IMR-90 (cell line): ENCODE results near the gene NBEAL1. TPM values are rescaled to one million over a fixed set of nuclear protein-coding genes. Genes with fewer than 3 reads are reported as not detected.
A peak's percentile ranks its signal among the peaks of the same experiment; 100 is the strongest.
"Not testable (repeated sequence)": the region's sequence is repeated elsewhere in the genome, so short reads cannot be mapped to it uniquely, and the experiment has no call there.

Experiments used
- ATAC-seq: fragments of 200-7000 bp; cut with Tn5 transposase; 2 replicates; pipeline ENCODE4 v1.9.1; 2020; ENCODE audit warnings: low read depth, mild to moderate bottlenecking, moderate library complexity
- BruUV-seq: library from RNA; stranded (reverse); fragments of 400-500 nt; replicated peaks from 2 replicates; lab custom pipeline; 2021; lab: Mats Ljungman, UMichigan
- CTCF ChIA-PET: fragments of 300-600 bp; formaldehyde crosslinking; extraction: SDS; loops from one replicate; lab custom pipeline; 2021; ENCODE audit warnings: antibody characterized with exemption; lab: Yijun Ruan, JAX
- POLR2A ChIA-PET: fragments of 300-600 bp; sonication (Branson Sonifier 250); formaldehyde crosslinking; loops from one replicate; lab custom pipeline; 2022; ENCODE audit warnings: antibody characterized with exemption; ENCODE audit not compliant: unreplicated experiment; lab: Charles Lee
- DNase-seq: peaks from one replicate; pipeline ENCODE4 v3.0.0; 2013
- H2AFZ ChIP-seq: replicated peaks from 2 replicates; pipeline ENCODE3; 2013; ENCODE audit warnings: low read length, mild to moderate bottlenecking; ENCODE audit not compliant: poor library complexity
- H2AK5ac ChIP-seq: 2 replicates; pipeline ENCODE4 v1.6.1; 2013; ENCODE audit warnings: low read depth, low read length, inconsistent platforms
- H2AK9ac ChIP-seq: replicated peaks from 2 replicates; pipeline ENCODE3; 2013; ENCODE audit warnings: mild to moderate bottlenecking, low read depth, low read length, moderate library complexity; ENCODE audit not compliant: poor library complexity
- H2BK120ac ChIP-seq: 2 replicates; pipeline ENCODE4 v1.6.1; 2013; ENCODE audit warnings: low read depth, low read length, inconsistent platforms
- H2BK15ac ChIP-seq: 3 replicates; pipeline ENCODE4 v1.6.1; 2013; ENCODE audit warnings: low read depth, low read length, inconsistent platforms
- H2BK20ac ChIP-seq: 2 replicates; pipeline ENCODE4 v1.6.1; 2013; ENCODE audit warnings: low read depth, mild to moderate bottlenecking, inconsistent platforms, low read length, moderate library complexity
- H2BK5ac ChIP-seq: 2 replicates; pipeline ENCODE4 v1.6.1; 2013; ENCODE audit warnings: mild to moderate bottlenecking, low read depth, low read length, inconsistent platforms; ENCODE audit not compliant: poor library complexity, severe bottlenecking
- H3K14ac ChIP-seq: replicated peaks from 2 replicates; pipeline ENCODE4 v1.6.1; 2013; ENCODE audit warnings: low read depth, low read length, inconsistent platforms
- H3K18ac ChIP-seq: 2 replicates; pipeline ENCODE4 v1.6.1; 2013; ENCODE audit warnings: low read depth, low read length, control low read depth
- H3K23ac ChIP-seq: 2 replicates; pipeline ENCODE4 v1.6.1; 2013; ENCODE audit warnings: low read depth, low read length, inconsistent platforms
- H3K27ac ChIP-seq: 2 replicates; pipeline ENCODE4 v1.5.1; 2013; ENCODE audit warnings: mild to moderate bottlenecking, control low read depth, low read length; ENCODE audit not compliant: insufficient read depth
- H3K27me3 ChIP-seq: 2 replicates; pipeline ENCODE4 v1.6.1; 2013; ENCODE audit warnings: low read length; ENCODE audit not compliant: control insufficient read depth, insufficient read depth
- H3K36me3 ChIP-seq: 2 replicates; pipeline ENCODE4 v1.6.1; 2013; ENCODE audit warnings: low read length, mixed read lengths; ENCODE audit not compliant: control insufficient read depth, insufficient read depth
- H3K4ac ChIP-seq: 2 replicates; pipeline ENCODE4 v1.6.1; 2013; ENCODE audit warnings: low read depth, low read length, inconsistent platforms
- H3K4me1 ChIP-seq: 2 replicates; pipeline ENCODE4 v1.6.1; 2013; ENCODE audit warnings: low read length, mixed read lengths; ENCODE audit not compliant: control insufficient read depth, insufficient read depth
- H3K4me2 ChIP-seq: 2 replicates; pipeline ENCODE4 v1.6.1; 2013; ENCODE audit warnings: low read depth, mild to moderate bottlenecking, control low read depth, low read length, moderate library complexity
- H3K4me3 ChIP-seq: 2 replicates; pipeline ENCODE4 v1.5.1; 2013; ENCODE audit warnings: low read depth, mild to moderate bottlenecking, control low read depth, low read length, moderate library complexity; ENCODE audit not compliant: insufficient read depth
- H3K56ac ChIP-seq: 2 replicates; pipeline ENCODE4 v1.6.1; 2013; ENCODE audit warnings: low read length, inconsistent platforms; ENCODE audit not compliant: insufficient read depth; ENCODE audit errors: extremely low read depth
- H3K79me1 ChIP-seq, 2 experiments: 2 replicates each; pipeline ENCODE4 v1.6.1; 2013; ENCODE audit warnings: low read length in 2 of 2, inconsistent platforms in 1 of 2, low read depth in 1 of 2
- H3K9ac ChIP-seq: 2 replicates; pipeline ENCODE4 v1.6.1; 2013; ENCODE audit warnings: low read depth, low read length, control low read depth
- H3K9me1 ChIP-seq: 2 replicates; pipeline ENCODE4 v1.6.1; 2013; ENCODE audit warnings: low read length, inconsistent platforms; ENCODE audit not compliant: insufficient read depth
- H3K9me3 ChIP-seq: 2 replicates; pipeline ENCODE4 v1.6.1; 2013; ENCODE audit warnings: low read length; ENCODE audit not compliant: control insufficient read depth, insufficient read depth
- H4K20me1 ChIP-seq: 2 replicates; pipeline ENCODE4 v1.6.1; 2013; ENCODE audit warnings: low read length, inconsistent platforms; ENCODE audit not compliant: insufficient read depth
- H4K5ac ChIP-seq: 2 replicates; pipeline ENCODE4 v1.6.1; 2013; ENCODE audit warnings: mild to moderate bottlenecking, low read depth, low read length, control low read depth
- H4K8ac ChIP-seq, 2 experiments: 2 replicates each; pipeline ENCODE4 v1.6.1; 2013; ENCODE audit warnings: low read depth in 2 of 2, low read length in 2 of 2, control low read depth in 1 of 2, inconsistent platforms in 1 of 2
- H4K91ac ChIP-seq: 2 replicates; pipeline ENCODE4 v1.6.1; 2013; ENCODE audit warnings: low read depth, low read length, inconsistent platforms; ENCODE audit not compliant: insufficient read depth
- ELK1 ChIP-seq: fragments of 150-350 bp; IDR thresholded peaks from 2 replicates; pipeline ENCODE4 v1.6.1; 2016; ENCODE audit warnings: low read depth, mild to moderate bottlenecking, low read length, moderate library complexity, borderline replicate concordance
- MAFK ChIP-seq: IDR thresholded peaks from 2 replicates; pipeline ENCODE4 v1.6.1; 2012; ENCODE audit warnings: low read depth, low read length, improper control_type of control experiment
- MAZ ChIP-seq: IDR thresholded peaks from 2 replicates; pipeline ENCODE4 v1.6.1; 2012; ENCODE audit warnings: low read depth, mild to moderate bottlenecking, low read length, improper control_type of control experiment, moderate library complexity, borderline replicate concordance
- MXI1 ChIP-seq: IDR thresholded peaks from 2 replicates; pipeline ENCODE4 v1.6.1; 2012; ENCODE audit warnings: low read depth, mild to moderate bottlenecking, low read length, moderate library complexity, borderline replicate concordance
- RAD21 ChIP-seq: IDR thresholded peaks from 2 replicates; pipeline ENCODE4 v1.6.1; 2012; ENCODE audit warnings: low read length, improper control_type of control experiment
- WGBS, 2 experiments: methylation state at CpG; one replicate each; pipeline versions ENCODE4 v1.1.5 to v1.1.7; 2013; ENCODE audit warnings: missing lambda C conversion rate in 2 of 2; ENCODE audit not compliant: insufficient read length in 1 of 2; ENCODE audit errors: extremely low coverage in 2 of 2; 5-methylcytosine and 5-hydroxymethylcytosine counted together
- dilution Hi-C: fragments of 300-500 bp; cut with HindIII; formaldehyde crosslinking; loops from one replicate; pipeline ENCODE4 v1.14.3; 2018; ENCODE audit warnings: low sequenced_read_pairs; ENCODE audit not compliant: unreplicated experiment
- in situ Hi-C: fragments of 300-500 bp; cut with MboI; formaldehyde crosslinking; loops from 3 replicates; pipeline ENCODE4 v1.14.3; 2019; ENCODE audit warnings: low sequenced_read_pairs, inconsistent platforms, mixed read lengths
- intact Hi-C: fragments of 100-400 bp; cut with micrococcal nuclease; formaldehyde crosslinking; loops from 2 replicates; pipeline ENCODE4 v1.10.0; 2022
- polyA plus RNA-seq, 3 experiments: library from polyadenylated mRNA; depleted of rRNA; stranded (reverse); fragments of >200 nt; gene quantifications; 2 replicates each; pipeline ENCODE4 v1.2.3, GENCODE V29; 2012; ENCODE audit warnings: low replicate concordance in 1 of 3
- total RNA-seq: library from RNA; depleted of rRNA; stranded (reverse); fragments of >200 nt; gene quantifications from 2 replicates; pipeline ENCODE4 v1.2.3, GENCODE V29; 2012

Gene NBEAL1
- total and polyA plus RNA-seq, 2 of the 4 experiments (the other 2 are of a cell fraction): 6.4 to 38.0 TPM

- TF ChIP-seq ELK1: no peak
- TF ChIP-seq RAD21: no peak
- TF ChIP-seq MAFK: peak; percentile 31; the same call in 1 of the 2 replicates
- no peak for TF ChIP-seq MAZ
- TF ChIP-seq MXI1: peak; percentile 34; the same call in 1 of the 2 replicates
Measured at GRCh38 chr2:202965810-202966460, 48.7 kb upstream of the NBEAL1 start (continued).

GRCh38 chr2:202969404-202969803 is 45.3 kb upstream of the NBEAL1 start:
- ATAC-seq, H3K18ac ChIP-seq, H2BK120ac ChIP-seq, POLR2A ChIA-PET, BruUV-seq, H4K20me1 ChIP-seq, H2BK5ac ChIP-seq, H3K23ac ChIP-seq, H2AK5ac ChIP-seq, H2BK15ac ChIP-seq, H3K9ac ChIP-seq, H3K36me3 ChIP-seq, H3K27me3 ChIP-seq, H3K4me3 ChIP-seq, H2AFZ ChIP-seq, H4K5ac ChIP-seq, H3K14ac ChIP-seq, H3K9me3 ChIP-seq, dilution Hi-C loops, H3K4ac ChIP-seq, CTCF ChIA-PET, H3K4me2 ChIP-seq, H2BK20ac ChIP-seq, H2AK9ac ChIP-seq, DNase-seq, H3K9me1 ChIP-seq, intact Hi-C loops, H3K56ac ChIP-seq, H3K27ac ChIP-seq, H3K4me1 ChIP-seq, H3K79me1 ChIP-seq, H4K8ac ChIP-seq, in situ Hi-C loops, H4K91ac ChIP-seq: not testable (repeated sequence)
- no CpG with 5 or more reads among the region's 2 CpGs for WGBS, 2 experiments
